Forelimb muscle (tissue), 1 donor: Measurements from ENCODE around the gene ARHGAP22. TPM values are rescaled to one million over a fixed set of nuclear protein-coding genes. Genes with fewer than 3 reads are reported as not detected.

Experiments used
- DNase-seq: peaks from one replicate; pipeline ENCODE4 v3.0.0-alpha.2; 2013; ENCODE audit warnings: low read depth
- polyA plus RNA-seq: library from polyadenylated mRNA; unstranded; fragments of 120-200 nt; gene quantifications from one replicate; pipeline ENCODE4 v1.2.1, GENCODE V29; 2013; ENCODE audit not compliant: insufficient read length

The ARHGAP22 gene
- polyA plus RNA-seq, 1 donor, result 1.3 TPM

DNA sequence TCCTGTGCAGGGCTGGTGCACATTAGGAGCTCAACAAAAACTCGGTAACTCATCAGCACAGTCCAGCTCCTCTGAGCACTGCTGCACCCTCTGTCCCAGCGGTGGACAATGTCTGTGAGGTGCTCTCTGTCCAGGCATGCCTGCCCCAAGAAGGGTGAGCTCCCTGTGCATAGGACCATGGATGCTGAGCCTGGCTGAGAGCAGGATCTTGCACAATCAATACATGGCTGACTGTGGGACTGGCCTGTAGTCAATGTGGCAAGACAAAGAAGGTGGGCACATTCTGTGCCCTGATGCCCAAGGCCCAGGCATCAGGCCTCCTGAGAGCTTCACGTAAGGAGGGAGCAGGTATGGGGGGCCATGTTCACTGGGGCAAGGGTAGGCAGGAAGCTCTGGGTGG, 17.1 kb downstream of the ARHGAP22 start:
- DNase-seq, result no peak

DNA sequence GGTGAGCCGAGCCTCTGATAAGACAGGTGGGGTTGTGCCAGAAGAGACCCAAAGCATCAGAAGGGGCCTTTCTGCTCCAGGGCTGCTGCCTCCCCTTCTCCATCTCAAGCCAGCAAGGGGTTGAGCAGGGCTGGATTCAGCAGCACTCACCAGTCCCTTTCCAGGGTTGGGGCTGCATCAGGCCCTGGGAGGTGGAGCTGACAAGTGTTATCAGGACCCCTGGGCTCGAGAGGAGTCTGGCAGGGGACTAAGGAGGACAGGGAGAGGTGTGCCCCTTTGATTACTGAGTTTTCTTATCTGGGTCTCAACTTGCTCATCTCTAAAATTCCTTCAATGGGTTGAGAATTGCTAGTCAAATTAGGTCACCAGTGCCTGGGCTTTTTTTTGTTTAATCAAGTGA, 17.8 kb downstream of the ARHGAP22 start:
- DNase-seq, result no peak

DNA sequence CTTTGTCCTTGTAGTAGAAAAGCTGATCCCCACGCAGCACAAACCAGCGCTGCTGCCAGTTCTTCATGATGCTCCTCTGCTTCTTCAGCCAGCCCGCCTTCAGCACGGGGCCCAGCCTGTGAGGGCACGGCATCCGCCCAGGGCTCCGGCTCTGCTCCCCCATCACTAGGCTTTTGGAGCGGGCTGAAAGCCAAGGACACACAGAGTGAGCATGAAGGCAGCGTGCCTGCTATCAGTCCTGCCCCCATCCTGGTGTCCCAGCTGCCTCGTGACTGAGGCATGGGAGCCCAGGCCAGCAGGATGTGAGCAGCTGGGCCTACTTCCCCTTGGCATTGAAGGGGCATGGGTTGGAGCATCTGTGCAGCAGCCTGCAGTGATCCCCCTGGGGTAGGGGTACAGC, 21.9 kb downstream of the ARHGAP22 start:
- DNase-seq, result no peak

DNA sequence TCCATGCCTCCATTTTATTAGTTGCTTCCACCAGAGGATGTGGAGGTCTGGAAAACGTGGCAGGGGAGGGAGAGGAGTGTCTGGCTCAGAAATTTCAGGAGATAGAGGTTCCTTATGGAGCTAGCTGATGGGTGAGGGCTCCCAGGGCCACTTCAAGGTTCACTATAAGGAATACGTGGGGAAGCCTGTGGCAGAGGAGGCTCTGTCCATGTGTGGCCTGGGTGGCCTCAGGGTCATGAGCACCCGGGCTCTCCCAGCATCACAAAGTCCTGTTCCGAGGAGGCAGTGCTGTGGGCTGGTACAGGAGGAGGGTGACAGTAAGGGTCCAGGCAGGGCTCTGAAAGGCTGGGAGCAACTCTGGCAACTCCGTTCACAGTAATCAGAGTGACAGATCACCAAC, 24.6 kb downstream of the ARHGAP22 start:
- DNase-seq, result no peak

GRCh38 chr10:48579251-48579960, 25.5 kb downstream of the ARHGAP22 start:
- no peak for DNase-seq

GRCh38 chr10:48577158-48577557, 27.7 kb downstream of the ARHGAP22 start:
- DNase-seq, result no peak

DNA sequence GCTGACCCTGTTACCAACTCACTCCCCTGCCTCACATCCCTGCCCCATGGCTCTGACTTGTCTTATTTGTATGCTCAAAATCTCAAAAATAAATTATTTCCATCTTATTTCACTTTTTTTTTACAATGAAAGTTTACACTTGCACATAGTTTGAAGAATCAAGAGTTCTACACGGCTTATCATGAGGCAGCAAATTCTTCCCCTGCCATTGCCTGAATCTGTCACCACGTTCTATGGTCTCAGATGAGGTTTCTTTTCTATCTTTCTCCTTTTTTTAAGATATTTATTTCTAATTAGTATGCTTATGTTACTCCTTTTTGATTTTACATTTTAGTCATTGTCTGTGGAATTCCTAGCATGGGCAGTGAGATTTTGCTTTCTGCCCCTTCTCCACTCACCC, 28.4 kb downstream of the ARHGAP22 start:
- no peak for DNase-seq

DNA sequence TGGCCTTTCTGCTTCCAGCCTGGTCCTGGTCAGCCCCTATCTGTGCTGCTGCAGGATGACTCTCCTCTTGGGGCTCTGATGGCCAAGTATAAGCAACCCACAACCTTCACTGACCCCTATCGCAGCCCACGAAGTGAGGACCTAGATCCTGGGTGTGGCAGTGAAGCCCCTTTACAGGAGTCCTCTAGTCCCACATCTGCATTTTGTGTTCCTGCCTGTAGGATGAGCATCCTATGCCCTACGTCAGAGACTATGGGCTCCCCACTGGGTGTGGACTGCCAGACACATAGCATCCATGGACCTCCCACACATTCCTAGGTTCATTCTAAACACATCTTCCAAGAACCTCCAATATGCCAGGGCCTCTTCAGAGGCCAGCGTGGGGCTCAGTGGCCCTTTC, 29.0 kb downstream of the ARHGAP22 start:
- no peak for DNase-seq

- no peak for DNase-seq
Observed at GRCh38 chr10:48574817-48575380, 30.0 kb downstream of the ARHGAP22 start.

- DNase-seq, result no peak
Observed at GRCh38 chr10:48574322-48574796, 30.5 kb downstream of the ARHGAP22 start.

- DNase-seq, result no peak
Observed at GRCh38 chr10:48573045-48573444, 31.8 kb downstream of the ARHGAP22 start.

GRCh38 chr10:48572414-48572813, 32.5 kb downstream of the ARHGAP22 start:
- no peak for DNase-seq

DNA sequence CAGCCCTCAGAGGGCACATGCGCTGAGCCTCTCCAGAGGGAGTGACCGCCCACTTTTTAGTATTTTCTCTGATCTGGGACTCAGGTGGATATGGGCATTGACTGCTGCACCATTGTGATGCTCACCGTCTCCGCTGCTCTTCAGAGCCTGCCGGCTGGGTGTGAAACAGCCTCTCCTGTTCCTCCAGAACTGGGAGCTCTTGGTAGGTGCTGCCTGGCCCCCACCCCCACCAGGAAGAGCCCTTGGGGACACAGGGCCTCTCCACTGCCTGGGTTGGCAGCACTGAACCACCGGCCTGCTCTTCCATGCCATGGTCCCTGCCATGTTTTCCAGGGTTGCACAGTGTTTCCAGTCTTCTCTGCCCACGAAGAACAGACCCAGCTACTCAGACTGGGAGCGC, 36.3 kb downstream of the ARHGAP22 start:
- no peak for DNase-seq

- DNase-seq, result no peak
Observed at GRCh38 chr10:48568131-48568530, 36.7 kb downstream of the ARHGAP22 start.

- DNase-seq, result no peak
Observed at GRCh38 chr10:48567346-48567745, 37.5 kb downstream of the ARHGAP22 start.

DNA sequence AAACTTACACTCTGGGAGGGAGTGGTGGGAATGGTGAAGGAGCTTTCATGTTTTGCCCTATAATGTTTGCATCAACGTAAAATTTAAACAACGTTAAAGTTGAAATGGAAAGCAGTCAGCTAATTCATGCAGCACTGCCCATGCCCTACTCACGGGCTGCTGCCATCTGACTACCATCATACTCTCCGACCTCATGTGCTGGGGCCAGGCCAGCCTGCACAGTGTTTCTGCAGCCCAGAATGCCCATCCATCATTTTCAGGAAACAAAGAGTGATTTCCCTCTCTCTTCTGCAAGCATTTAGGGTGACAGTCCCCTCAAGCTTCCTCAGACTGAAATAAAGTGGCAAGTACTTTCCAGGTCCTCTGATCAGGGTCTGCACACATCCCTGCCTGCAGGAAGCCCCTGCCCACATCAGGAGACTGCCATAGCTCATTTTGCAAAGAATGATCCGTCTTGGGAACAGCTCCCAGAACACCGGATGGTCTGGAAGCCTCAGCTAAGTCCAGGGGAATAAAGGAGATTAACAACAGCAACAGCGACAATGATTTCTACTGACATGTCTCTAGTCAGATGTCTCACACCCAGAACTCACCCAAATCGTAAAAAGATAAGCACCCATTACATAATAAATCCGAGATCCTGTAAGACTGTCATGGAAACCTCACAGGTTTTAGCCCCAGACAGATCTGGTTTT, 40.3 kb downstream of the ARHGAP22 start:
- no peak for DNase-seq

- DNase-seq, result no peak
Observed at GRCh38 chr10:48557511-48558123, 47.3 kb downstream of the ARHGAP22 start.

GRCh38 chr10:48556713-48557112, 48.2 kb downstream of the ARHGAP22 start:
- DNase-seq, result no peak

DNA sequence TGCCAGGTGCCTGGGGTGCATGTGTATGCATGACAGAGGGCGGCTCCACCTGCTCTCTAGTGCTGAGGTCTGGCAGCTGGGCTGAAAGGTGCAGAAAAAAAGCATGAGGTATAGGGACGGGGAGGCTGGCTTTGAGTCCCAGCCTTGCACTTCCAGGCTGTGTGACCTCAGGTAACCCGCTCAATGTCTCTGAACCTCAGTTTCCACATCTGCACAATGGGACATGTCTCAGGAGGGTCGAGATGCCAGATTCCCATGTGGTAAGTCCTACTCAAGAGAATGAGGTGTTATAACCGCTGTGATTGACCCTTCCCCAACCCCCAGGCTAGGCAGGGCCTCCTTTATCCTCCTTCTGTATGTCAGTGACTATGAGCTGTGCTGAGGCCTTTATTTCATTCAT, 48.8 kb downstream of the ARHGAP22 start:
- DNase-seq, result no peak

GRCh38 chr10:48555310-48556042, 49.4 kb downstream of the ARHGAP22 start:
- no peak for DNase-seq

- no peak for DNase-seq
Observed at GRCh38 chr10:48554656-48555055, 50.2 kb downstream of the ARHGAP22 start.

- DNase-seq, result no peak
Observed at GRCh38 chr10:48554246-48554645, 50.6 kb downstream of the ARHGAP22 start.
